GM21528 (cell line): ENCODE data around the gene DPP6.

Experiments used
- ATAC-seq: cut with Tn5 transposase; IDR thresholded peaks from one replicate; pipeline ENCODE4 v1.9.1; 2021; ENCODE audit warnings: mild to moderate bottlenecking, moderate library complexity; ENCODE audit not compliant: unreplicated experiment, low FRiP score

The DPP6 gene

GRCh38 chr7:154503962-154504550 is 451.9 kb downstream of the DPP6 start:
- no peak for ATAC-seq

- no peak for ATAC-seq
These were observed 452.7 kb downstream of the DPP6 start for GRCh38 chr7:154504918-154505317.

GRCh38 chr7:154505362-154505761 is 453.2 kb downstream of the DPP6 start:
- ATAC-seq: no peak

GRCh38 chr7:154509192-154509591 is 457.0 kb downstream of the DPP6 start:
- no peak for ATAC-seq

- ATAC-seq: no peak
These were observed 460.1 kb downstream of the DPP6 start for GRCh38 chr7:154512121-154512833.

- no peak for ATAC-seq
These were observed 465.6 kb downstream of the DPP6 start for GRCh38 chr7:154517768-154518167.

DNA sequence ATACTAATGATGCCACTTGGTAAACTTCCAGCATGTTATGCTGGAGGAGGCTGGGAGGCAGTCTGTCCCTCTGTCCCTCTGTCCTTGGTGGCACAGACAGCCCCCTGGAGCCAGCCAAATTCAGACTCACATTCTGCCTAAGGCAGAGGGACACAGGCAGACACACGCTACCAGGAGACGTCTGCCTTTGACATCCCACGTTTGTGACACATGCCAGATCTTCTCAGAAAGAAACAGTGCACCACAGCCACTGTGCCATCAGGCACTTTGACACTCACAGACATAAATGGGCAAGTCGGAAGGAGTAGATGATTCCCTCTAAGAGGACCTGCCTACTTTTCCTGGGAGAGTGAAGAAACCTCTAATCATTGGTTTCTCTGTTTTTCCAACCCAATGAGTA is 467.0 kb downstream of the DPP6 start:
- ATAC-seq: no peak

DNA sequence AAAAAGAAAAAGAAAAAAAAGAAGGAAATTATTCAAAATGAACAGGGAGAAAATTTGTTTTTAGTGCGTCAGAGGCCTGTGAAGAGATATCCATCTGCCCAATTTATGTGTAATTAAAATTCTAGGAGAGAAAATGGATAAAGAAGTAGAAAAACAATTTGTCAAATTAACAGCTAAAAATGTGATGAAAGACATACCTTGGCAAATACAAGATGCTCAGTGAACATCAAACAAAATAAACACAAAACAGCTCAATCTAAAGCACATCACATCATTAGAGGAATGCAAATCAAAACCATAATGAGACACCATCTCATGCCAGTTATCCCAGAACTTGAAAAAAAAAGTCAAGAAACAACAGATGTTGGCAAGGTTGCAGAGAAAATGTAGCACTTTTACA is 477.9 kb downstream of the DPP6 start:
- ATAC-seq: no peak

DNA sequence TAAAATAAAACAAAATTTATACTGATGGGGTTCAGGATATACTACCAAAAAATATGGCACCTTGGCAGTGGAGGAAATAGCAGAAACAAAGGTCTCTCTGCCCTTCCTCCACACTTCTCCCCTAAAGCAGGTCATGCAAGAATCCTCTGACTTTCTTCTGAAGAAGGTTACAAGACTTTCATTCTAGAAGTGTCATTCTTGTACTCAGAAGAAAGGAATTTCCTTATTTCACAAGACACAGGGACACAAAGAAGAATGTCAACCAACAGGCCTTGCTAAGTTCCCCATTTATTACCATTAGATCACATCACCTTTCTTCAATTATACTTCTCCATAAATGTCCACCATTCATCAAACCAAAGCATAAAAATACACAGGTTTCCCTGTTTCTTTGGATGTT is 480.6 kb downstream of the DPP6 start:
- ATAC-seq: no peak

DNA sequence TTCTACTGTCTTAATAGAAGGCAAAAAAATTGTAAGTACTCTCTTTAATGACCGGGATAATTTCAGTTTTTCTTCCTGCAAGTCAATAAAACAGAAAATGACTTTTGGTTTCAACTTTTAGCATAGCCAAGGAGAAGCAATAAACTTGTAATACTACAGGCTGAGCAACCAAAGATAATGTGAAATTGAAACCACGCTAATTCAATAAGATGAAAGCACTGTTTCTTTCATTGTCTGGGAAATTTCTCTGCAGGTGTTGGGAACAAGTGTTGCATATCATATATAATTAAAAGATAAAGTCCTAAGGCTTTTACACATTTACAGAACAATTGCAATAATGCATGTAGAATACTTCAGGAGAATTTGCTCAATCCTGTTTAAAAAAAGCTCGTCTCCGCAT is 488.4 kb downstream of the DPP6 start:
- no peak for ATAC-seq

DNA sequence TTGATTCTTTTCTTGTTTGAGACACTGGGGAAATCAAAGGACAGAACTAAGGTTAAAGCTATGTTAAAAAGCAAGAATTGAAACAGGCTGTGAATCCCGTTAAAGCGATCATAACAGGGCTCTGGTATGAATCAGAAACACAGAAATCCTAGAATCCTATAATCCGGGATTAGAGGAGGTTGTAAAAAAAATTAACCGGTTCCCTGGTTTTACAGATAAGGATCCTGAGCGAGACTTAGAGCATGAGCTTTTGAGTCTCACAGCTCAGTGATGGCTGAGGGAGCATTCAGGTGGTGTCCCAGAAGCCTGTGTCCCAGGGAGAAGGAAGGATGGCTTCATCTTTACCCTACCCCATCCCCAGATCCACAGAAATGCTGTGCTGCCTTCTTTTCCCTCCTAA is 489.4 kb downstream of the DPP6 start:
- ATAC-seq: no peak

DNA sequence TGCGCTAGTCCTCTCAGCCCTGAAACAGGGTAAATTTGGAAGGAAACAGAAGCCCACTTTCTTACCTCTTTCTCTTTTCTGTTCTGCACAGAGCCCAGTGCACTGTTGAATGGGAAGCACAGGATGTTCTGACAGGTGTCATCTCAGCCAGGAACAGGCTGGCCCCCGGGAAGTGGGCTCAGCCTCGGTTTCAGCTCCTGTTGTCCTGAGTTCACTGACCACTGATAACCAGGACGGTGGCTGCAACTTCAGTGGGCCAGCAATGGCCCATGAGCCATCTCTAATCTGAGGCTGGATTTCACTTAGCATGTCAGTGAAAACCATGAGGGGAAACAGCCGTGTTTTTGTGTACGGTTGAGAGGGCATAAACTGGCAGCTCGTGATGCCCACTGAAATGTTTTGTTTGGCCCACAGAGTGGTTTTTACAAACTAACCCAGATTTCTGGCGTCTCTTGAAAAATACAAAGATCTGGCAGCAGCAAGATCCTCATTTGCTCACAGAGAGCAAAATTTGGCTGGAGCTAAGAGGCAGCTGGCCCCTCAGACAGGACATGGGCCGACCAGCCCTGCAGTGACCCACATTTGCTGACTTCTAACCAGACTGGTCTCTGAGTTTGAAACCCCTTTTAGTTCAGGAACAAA is 494.9 kb downstream of the DPP6 start:
- ATAC-seq: no peak

GRCh38 chr7:154553711-154554265 is 501.6 kb downstream of the DPP6 start:
- ATAC-seq: no peak

DNA sequence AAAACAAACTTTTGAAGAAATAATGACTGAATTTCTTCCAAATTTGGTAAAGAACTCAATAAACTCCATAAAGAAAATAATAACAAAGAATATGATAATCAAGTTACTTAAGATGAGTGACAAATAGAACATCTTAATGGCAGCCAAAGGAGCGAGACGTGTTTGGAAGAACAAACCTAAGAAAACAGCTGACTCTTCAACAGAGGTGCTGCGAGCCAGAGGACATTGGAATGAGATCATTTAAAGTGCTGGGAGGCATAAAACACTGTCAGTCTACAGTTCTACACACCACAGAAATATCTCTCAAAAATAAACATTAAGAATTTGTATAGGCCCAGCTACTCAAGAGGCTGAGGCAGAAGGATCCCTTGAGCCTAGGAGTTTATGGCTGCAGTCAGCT is 507.3 kb downstream of the DPP6 start:
- ATAC-seq: no peak

- no peak for ATAC-seq
These were observed 512.5 kb downstream of the DPP6 start for GRCh38 chr7:154564676-154565075.

DNA sequence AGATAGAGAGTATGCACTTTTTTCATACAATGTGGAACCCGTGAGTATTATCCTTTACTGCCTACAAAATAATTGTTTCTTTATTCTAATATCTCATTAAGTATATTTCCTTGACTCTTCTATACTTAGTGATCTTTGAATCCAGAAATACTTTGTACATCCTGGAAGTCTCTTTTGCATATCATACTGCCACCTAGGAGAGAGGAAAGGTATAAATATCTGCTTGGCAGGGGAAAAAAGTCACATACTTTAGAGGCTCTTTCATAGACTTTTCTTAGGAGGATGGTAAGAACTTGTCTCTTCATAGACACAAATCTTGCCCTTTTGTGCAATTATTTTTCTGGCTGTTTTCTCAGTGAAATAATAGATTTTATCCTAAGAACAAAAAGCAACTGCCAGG is 514.7 kb downstream of the DPP6 start:
- no peak for ATAC-seq

DNA sequence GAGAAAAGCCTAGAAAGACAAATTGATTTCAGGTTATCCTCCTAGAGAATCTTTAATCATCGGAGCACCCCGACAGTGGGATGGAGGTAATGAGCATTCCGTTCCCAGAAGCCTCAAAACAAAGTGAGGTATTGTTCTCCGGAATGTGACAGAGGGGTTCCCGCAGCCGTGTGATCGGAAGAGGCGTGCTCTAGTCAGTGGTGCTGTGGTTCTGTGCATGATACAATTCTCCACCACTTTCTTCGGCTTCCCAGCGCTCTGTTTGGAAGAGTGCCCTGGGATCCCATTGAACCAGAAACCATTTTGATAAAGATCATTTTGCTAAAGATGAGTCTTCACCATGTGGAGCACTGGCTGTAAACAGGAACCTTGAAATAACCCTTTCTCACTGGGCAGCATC is 516.1 kb downstream of the DPP6 start:
- no peak for ATAC-seq

GRCh38 chr7:154569916-154570315 is 517.7 kb downstream of the DPP6 start:
- no peak for ATAC-seq

DNA sequence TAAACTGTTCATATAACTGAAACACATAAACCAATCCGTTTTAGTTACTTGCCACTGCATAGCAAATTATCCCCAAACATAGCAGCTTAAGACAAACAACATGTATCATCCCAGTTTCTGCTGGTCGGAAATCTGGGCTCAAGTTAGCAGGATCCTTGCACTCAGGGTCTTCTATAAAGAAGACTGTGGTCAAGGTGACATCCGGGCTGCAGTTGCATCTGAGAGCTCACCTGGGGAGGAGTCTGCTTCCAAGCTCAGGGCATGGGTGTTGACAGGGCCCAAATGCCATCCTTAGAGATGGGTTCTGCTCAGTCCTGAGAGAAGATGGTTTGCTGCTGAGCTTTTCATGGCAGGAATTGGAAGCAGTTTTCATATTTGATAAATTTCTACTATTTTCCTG is 519.6 kb downstream of the DPP6 start:
- no peak for ATAC-seq

GRCh38 chr7:154574235-154574634 is 522.0 kb downstream of the DPP6 start:
- no peak for ATAC-seq

DNA sequence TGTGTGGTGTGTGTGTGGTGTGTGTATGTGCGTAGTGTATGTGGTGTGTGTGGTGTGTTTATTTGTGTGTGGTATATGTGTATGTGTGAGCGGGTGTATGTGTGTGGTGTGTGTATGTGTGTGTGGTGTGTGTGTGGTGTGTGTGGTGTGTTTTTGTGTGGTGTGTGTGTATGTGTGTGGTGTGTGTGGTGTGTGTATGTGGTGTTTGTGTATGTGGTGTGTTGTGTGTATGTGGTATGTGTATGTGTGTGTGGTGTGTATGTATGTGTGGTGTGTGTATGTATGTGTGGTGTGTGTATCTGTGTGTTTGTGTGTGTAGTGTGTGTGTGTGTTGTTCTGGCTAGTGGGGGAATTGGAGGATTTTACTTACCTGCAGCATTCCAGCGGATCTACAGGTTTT is 523.3 kb downstream of the DPP6 start:
- no peak for ATAC-seq

DNA sequence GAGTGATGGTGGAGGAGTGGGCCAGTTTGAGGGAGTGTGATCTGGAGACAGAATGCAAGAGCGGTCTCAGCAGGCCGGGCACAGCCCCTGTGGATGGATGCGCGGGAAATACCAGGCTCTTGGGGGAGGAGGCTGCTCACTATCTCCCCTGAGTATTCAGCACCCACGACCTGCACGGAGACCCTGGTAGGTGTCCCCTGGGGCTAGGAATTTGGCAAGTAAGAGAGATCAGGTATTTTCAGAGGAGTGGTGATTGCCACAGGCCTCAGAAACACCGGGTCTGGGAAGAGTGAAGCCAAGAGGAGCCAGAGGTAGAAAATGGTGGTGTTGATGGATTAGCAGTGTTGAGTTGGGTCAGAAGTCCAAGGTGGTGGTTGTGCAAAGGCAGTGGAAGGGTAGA is 524.4 kb downstream of the DPP6 start:
- no peak for ATAC-seq
